A549 (cell line): Measurements from ENCODE around the gene FOXO1. TPM values are rescaled to one million over a fixed set of nuclear protein-coding genes. Genes with fewer than 3 reads are reported as not detected.

Experiments used
- ATAC-seq, 2 experiments: fragments of 200-7000 bp in 1 of 2; fragments of >200 bp in 1 of 2; cut with Nextera tagmentation in 1 of 2; cut with Tn5 transposase in 1 of 2; 3 replicates each; pipeline versions ENCODE4 v1.8.0 to v1.9.1; 2018 to 2020; ENCODE audit warnings: mild to moderate bottlenecking in 1 of 2, moderate library complexity in 1 of 2
- CTCF ChIA-PET: fragments of 300-600 bp; sonication (Branson Sonifier 250); formaldehyde crosslinking; extraction: SDS; loops from one replicate; lab custom pipeline; 2021; ENCODE audit warnings: antibody characterized with exemption, inconsistent platforms; lab: Yijun Ruan, JAX
- POLR2A ChIA-PET: fragments of 350-600 bp; formaldehyde crosslinking; extraction: SDS; loops from one replicate; lab custom pipeline; 2021; ENCODE audit warnings: antibody characterized with exemption, inconsistent platforms; lab: Yijun Ruan, JAX
- DNase-seq, 2 experiments: peaks; one replicate each; pipeline versions ENCODE4 v3.0.0 to v3.0.0-alpha.2; 2011 to 2016; ENCODE audit warnings: low read depth in 1 of 2, low spot score in 1 of 2
- FAIRE-seq: peaks from 2 replicates; lab custom pipeline; 2011; peaks lifted over from hg19 to GRCh38; lab: Jason Lieb, UNC
- H3K27ac ChIP-seq, 2 experiments: fragments of >200 bp; sonication (Bioruptor Twin); formaldehyde crosslinking; 3 replicates each; pipeline ENCODE4 v1.5.1; 2016 to 2017
- H3K4me1 ChIP-seq: fragments of >200 bp; sonication (Bioruptor Twin); formaldehyde crosslinking; 3 replicates; pipeline ENCODE4 v1.6.1; 2016
- H3K4me2 ChIP-seq: fragments of >200 bp; sonication (Bioruptor Twin); formaldehyde crosslinking; 3 replicates; pipeline ENCODE4 v1.6.1; 2016
- H3K4me3 ChIP-seq: fragments of >200 bp; sonication (Bioruptor Twin); formaldehyde crosslinking; 3 replicates; pipeline ENCODE4 v1.5.1; 2016
- H3K9me3 ChIP-seq: fragments of >200 bp; sonication (Bioruptor Twin); formaldehyde crosslinking; 3 replicates; pipeline ENCODE4 v1.6.1; 2016
- CBX2 ChIP-seq: fragments of 200-600 bp; sonication (generic); IDR thresholded peaks from 2 replicates; pipeline ENCODE4 v1.6.1; 2016; ENCODE audit warnings: low read depth, mild to moderate bottlenecking, borderline replicate concordance
- CEBPB ChIP-seq, 2 experiments: fragments of >200 bp in 1 of 2; sonication (Bioruptor Twin) in 1 of 2; formaldehyde crosslinking in 1 of 2; IDR thresholded peaks; 2 replicates each; pipeline ENCODE4 v1.6.1; 2012 to 2016
- CHD2 ChIP-seq: fragments of 150-350 bp; IDR thresholded peaks from 2 replicates; pipeline ENCODE4 v1.6.1; 2014; ENCODE audit warnings: low read length; ENCODE audit not compliant: partially characterized antibody
- CHD4 ChIP-seq: fragments of 200-600 bp; sonication (generic); IDR thresholded peaks from 2 replicates; pipeline ENCODE4 v1.6.1; 2016; ENCODE audit warnings: antibody characterized with exemption, mild to moderate bottlenecking, borderline replicate concordance
- E2F6 ChIP-seq: IDR thresholded peaks from 2 replicates; pipeline ENCODE4 v1.6.1; 2012; ENCODE audit warnings: low read depth, borderline replicate concordance
- EHF ChIP-seq: fragments of 250-450 bp; sonication (Bioruptor Pico); IDR thresholded peaks from 2 replicates; pipeline ENCODE4 v1.5.0; 2020; ENCODE audit warnings: mild to moderate bottlenecking
- ELK1 ChIP-seq: fragments of 150-350 bp; IDR thresholded peaks from 2 replicates; pipeline ENCODE4 v1.6.1; 2014; ENCODE audit warnings: low read depth, mild to moderate bottlenecking, low read length
- EP300 ChIP-seq, 2 experiments: fragments of >200 bp; sonication (Bioruptor Twin); formaldehyde crosslinking; IDR thresholded peaks; 2 replicates in 1 of 2; 3 replicates in 1 of 2; pipeline ENCODE4 v1.6.1; 2016 to 2017
- HES2 ChIP-seq: fragments of >200 bp; sonication (Bioruptor Twin); formaldehyde crosslinking; IDR thresholded peaks from 2 replicates; pipeline ENCODE4 v1.6.1; 2016
- HOXB5 ChIP-seq: fragments of 250-450 bp; sonication (Bioruptor Pico); IDR thresholded peaks from 2 replicates; pipeline ENCODE4 v1.5.0; 2020; ENCODE audit warnings: mild to moderate bottlenecking, moderate library complexity
- MAFK ChIP-seq: fragments of 450-650 bp; IDR thresholded peaks from 2 replicates; pipeline ENCODE4 v1.6.1; 2014; ENCODE audit not compliant: partially characterized antibody
- MYC ChIP-seq: IDR thresholded peaks from 2 replicates; pipeline ENCODE4 v1.6.1; 2012; ENCODE audit warnings: mild to moderate bottlenecking, inconsistent platforms, low read length, improper control_type of control experiment, borderline replicate concordance
- RAD21 ChIP-seq, 2 experiments: fragments of >200 bp in 1 of 2; sonication (Bioruptor Twin) in 1 of 2; formaldehyde crosslinking in 1 of 2; IDR thresholded peaks in 1 of 2; conservative IDR thresholded peaks in 1 of 2; 2 replicates in 1 of 2; 3 replicates in 1 of 2; pipeline ENCODE4 v1.6.1; 2012 to 2018; ENCODE audit warnings: inconsistent platforms in 1 of 2
- RCOR1 ChIP-seq: fragments of 150-350 bp; IDR thresholded peaks from 2 replicates; pipeline ENCODE4 v1.6.1; 2014; ENCODE audit warnings: antibody characterized with exemption, low read length, low read depth
- RFX5 ChIP-seq: fragments of 450-650 bp; IDR thresholded peaks from 2 replicates; pipeline ENCODE4 v1.7.1; 2014; ENCODE audit warnings: antibody characterized with exemption, mild to moderate bottlenecking, moderate library complexity
- WGBS: methylation state at CpG from one replicate; pipeline ENCODE4 v1.1.6; 2017; ENCODE audit errors: missing lambda C conversion rate; 5-methylcytosine and 5-hydroxymethylcytosine counted together
- polyA plus RNA-seq, 4 experiments: library from polyadenylated mRNA; depleted of rRNA in 3 of 4; stranded (reverse); fragments of >200 nt; fragmentation: RNase III in 1 of 4; extraction: RNeasy Plus Mini Kit Qiagen cat#74134 plus additional on column Dnase treatment in 1 of 4; gene quantifications; 2 replicates in 3 of 4; 3 replicates in 1 of 4; pipeline ENCODE4 v1.2.3, GENCODE V29; 2011 to 2017
- TF ChIP-seq, protein P1 (sequence below): fragments of 250-450 bp; sonication (Bioruptor Pico); IDR thresholded peaks from 2 replicates; pipeline ENCODE4 v1.5.0; 2021; ENCODE audit warnings: mild to moderate bottlenecking, moderate library complexity, borderline replicate concordance
- TF ChIP-seq, protein P2 (sequence below): fragments of 250-450 bp; sonication (Bioruptor Pico); IDR thresholded peaks from 2 replicates; pipeline ENCODE4 v1.5.0; 2020; ENCODE audit warnings: low read depth, mild to moderate bottlenecking, moderate library complexity

The FOXO1 gene
- polyA plus RNA-seq, 2 of the 4 experiments (the other 2 are of a cell fraction), result 2.2 to 3.6 TPM

DNA sequence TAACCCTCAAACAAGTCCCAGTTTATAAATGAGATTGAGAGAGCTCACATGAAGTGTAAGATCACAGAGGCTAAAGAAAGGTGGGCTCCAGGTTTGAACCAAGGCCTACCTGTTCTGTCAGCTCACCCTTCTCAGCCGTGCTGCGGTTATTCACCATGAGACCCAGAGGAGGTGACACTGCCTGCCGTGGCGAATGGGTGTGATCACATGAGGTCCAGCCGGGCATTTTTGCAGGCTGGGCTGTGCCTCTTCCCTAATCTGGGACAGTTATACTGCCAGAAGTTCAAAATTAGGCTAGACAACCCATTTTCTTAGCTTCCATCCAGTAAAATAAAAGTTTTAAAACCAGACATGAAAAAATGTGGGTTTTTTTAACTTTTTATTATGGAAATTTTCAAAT, 146.8 kb downstream of the FOXO1 start (continued):
- TF ChIP-seq ELK1 (no peak), CHD2 (no peak), EHF (CRISPR knock-in tag) (no peak), CBX2 (no peak), RFX5 (no peak), HOXB5 (CRISPR knock-in tag) (no peak), HES2 (no peak), EP300 (IDR thresholded peaks at IDR 0.05) (no peak)
- TF ChIP-seq, protein P1, sequence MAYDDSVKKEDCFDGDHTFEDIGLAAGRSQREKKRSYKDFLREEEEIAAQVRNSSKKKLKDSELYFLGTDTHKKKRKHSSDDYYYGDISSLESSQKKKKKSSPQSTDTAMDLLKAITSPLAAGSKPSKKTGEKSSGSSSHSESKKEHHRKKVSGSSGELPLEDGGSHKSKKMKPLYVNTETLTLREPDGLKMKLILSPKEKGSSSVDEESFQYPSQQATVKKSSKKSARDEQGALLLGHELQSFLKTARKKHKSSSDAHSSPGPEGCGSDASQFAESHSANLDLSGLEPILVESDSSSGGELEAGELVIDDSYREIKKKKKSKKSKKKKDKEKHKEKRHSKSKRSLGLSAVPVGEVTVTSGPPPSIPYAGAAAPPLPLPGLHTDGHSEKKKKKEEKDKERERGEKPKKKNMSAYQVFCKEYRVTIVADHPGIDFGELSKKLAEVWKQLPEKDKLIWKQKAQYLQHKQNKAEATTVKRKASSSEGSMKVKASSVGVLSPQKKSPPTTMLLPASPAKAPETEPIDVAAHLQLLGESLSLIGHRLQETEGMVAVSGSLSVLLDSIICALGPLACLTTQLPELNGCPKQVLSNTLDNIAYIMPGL (CRISPR knock-in tag), result no peak
- TF ChIP-seq, all 56 proteins: peak for 0

DNA sequence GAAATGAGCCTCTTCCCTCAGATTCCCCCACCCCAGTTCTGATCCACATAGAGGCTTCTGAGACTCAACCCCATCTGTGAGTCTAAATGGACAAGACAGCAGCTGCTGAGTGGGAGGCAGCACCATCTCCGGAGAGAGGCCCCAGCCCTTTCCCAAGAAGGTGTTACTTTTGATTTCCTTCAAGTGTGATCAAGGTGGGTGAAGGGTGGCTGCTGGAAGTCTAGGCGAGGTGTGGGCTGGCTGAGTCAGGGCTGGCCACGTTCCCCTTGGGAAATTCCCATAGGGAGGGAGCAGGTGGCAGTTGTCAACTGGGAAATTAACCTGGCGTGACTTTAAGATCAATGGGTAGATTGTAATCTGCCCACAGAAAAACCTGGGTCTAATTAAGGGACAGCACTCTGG, 148.0 kb downstream of the FOXO1 start:
- ATAC-seq (no peak), FAIRE-seq (no peak), DNase-seq (no peak)
- CTCF ChIA-PET, result no interaction called here
- H3K9me3 ChIP-seq, result no peaks in the 10 kb centered on the region
- H3K4me1 ChIP-seq, result no peaks in the 10 kb centered on the region
- POLR2A ChIA-PET, result no interaction called here
- no peak for TF ChIP-seq CBX2
- TF ChIP-seq RAD21 (conservative IDR thresholded peaks at IDR 0.05 in 1 of 2, IDR thresholded peaks at IDR 0.05 in 1 of 2), result no peak
- TF ChIP-seq CHD2, result no peak
- TF ChIP-seq RCOR1, result no peak
- no peak for TF ChIP-seq MYC
- TF ChIP-seq CEBPB (IDR thresholded peaks at IDR 0.05), result no peak
- TF ChIP-seq, protein P2, sequence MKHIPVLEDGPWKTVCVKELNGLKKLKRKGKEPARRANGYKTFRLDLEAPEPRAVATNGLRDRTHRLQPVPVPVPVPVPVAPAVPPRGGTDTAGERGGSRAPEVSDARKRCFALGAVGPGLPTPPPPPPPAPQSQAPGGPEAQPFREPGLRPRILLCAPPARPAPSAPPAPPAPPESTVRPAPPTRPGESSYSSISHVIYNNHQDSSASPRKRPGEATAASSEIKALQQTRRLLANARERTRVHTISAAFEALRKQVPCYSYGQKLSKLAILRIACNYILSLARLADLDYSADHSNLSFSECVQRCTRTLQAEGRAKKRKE (CRISPR knock-in tag), result no peak
- no peak for TF ChIP-seq MAFK
- TF ChIP-seq CHD4, result no peak
- no peak overlapping the region for H3K4me3 ChIP-seq
- no peak overlapping the region for H3K27ac ChIP-seq
- 33% methylated on average over 3 of the region's 4 CpGs for WGBS
- H3K4me2 ChIP-seq, result no peak overlapping the region

- DNase-seq, result no peak
- ChIA-PET POLR2A (no interaction called here), CTCF (no interaction called here)
- no peak for ATAC-seq
- WGBS, result 89% methylated on average over 8 of the region's 8 CpGs
- FAIRE-seq, result no peak
- Histone ChIP-seq H3K4me2 (no peak overlapping the region), H3K27ac (no peak overlapping the region), H3K9me3 (no peaks in the 10 kb centered on the region), H3K4me1 (no peaks in the 10 kb centered on the region), H3K4me3 (no peak overlapping the region)
- TF ChIP-seq E2F6 (no peak), RAD21 (conservative IDR thresholded peaks at IDR 0.05 in 1 of 2, IDR thresholded peaks at IDR 0.05 in 1 of 2) (no peak), CEBPB (IDR thresholded peaks at IDR 0.05) (no peak)
Observed at GRCh38 chr13:40517486-40518480, 148.7 kb downstream of the FOXO1 start.
